Activated T-helper 2 cell treated with anti-CD3 and anti-CD28 coated beads, Interferon-gamma antibody, Interleukin-2, Interleukin-4, amounts not matched to agents 10 μg/mL and 5 μg/mL and 100 μg/mL, durations not matched to agents 14 hours and 24 hours and 36 hours (primary cell): ENCODE results near the gene SNX14. TPM values are rescaled to one million over a fixed set of nuclear protein-coding genes. Genes with fewer than 3 reads are reported as not detected.
"Not testable (repeated sequence)": the region's sequence is repeated elsewhere in the genome, so short reads cannot be mapped to it uniquely, and the experiment has no call there.

Experiments used
- DNase-seq: peaks from one replicate; pipeline ENCODE4 v3.0.0; 2021; ENCODE audit warnings: low spot score
- H3K27ac Mint-ChIP-seq: one replicate; pipeline ENCODE4 v1.8.0; 2021; ENCODE audit warnings: mixed read lengths
- H3K27me3 Mint-ChIP-seq: one replicate; pipeline ENCODE4 v1.8.0; 2021; ENCODE audit warnings: low read depth, mixed read lengths
- H3K36me3 Mint-ChIP-seq: one replicate; pipeline ENCODE4 v1.8.0; 2021; ENCODE audit warnings: low read depth, mixed read lengths
- H3K4me1 Mint-ChIP-seq: one replicate; pipeline ENCODE4 v1.8.0; 2021; ENCODE audit warnings: low read depth, mixed read lengths
- H3K4me3 Mint-ChIP-seq: one replicate; pipeline ENCODE4 v1.8.0; 2021; ENCODE audit warnings: low read depth, mild to moderate bottlenecking, moderate library complexity, mixed read lengths
- H3K9me3 Mint-ChIP-seq: one replicate; pipeline ENCODE4 v1.8.0; 2021; ENCODE audit warnings: mixed read lengths
- intact Hi-C: fragments of 100-400 bp; cut with micrococcal nuclease; formaldehyde crosslinking; loops from one replicate; pipeline ENCODE4 v1.15.1; 2023
- total RNA-seq: library from RNA; stranded (reverse); gene quantifications from 2 replicates; pipeline ENCODE4 v1.2.3, GENCODE V29; 2022

SNX14 gene
- total RNA-seq, 1 donor from 2014 or later: 57.5 TPM

GRCh38 chr6:85612690-85613474, 19.2 kb upstream of the SNX14 start:
- Mint-ChIP-seq H3K36me3 (peaks cover 81% of the 10 kb centered on the region), H3K27me3 (no peaks in the 10 kb centered on the region), H3K4me1 (peaks cover 10% of the 10 kb centered on the region), H3K27ac (no peak overlapping the region), H3K4me3 (no peak overlapping the region), H3K9me3 (no peaks in the 10 kb centered on the region)
- intact Hi-C loops: no loop called here
- DNase-seq: no peak

- Mint-ChIP-seq H3K27me3 (no peaks in the 10 kb centered on the region), H3K9me3 (no peaks in the 10 kb centered on the region), H3K27ac (no peak overlapping the region), H3K4me3 (no peak overlapping the region), H3K36me3 (peaks cover 73% of the 10 kb centered on the region), H3K4me1 (peaks cover 10% of the 10 kb centered on the region)
- DNase-seq: no peak
- intact Hi-C loops: loop anchor here (2.0 kb wide), 1 partner anchor 16 kb away; no protein-coding TSS in a partner anchor
These were observed 16.7 kb upstream of the SNX14 start for GRCh38 chr6:85610182-85610895.

GRCh38 chr6:85602100-85602499, 8.4 kb upstream of the SNX14 start:
- H3K27me3 Mint-ChIP-seq: no peaks in the 10 kb centered on the region
- DNase-seq: no peak
- peaks cover 21% of the 10 kb centered on the region for H3K36me3 Mint-ChIP-seq
- H3K4me1 Mint-ChIP-seq: peaks cover 2% of the 10 kb centered on the region
- H3K4me3 Mint-ChIP-seq: no peak overlapping the region
- no peak overlapping the region for H3K27ac Mint-ChIP-seq
- no peaks in the 10 kb centered on the region for H3K9me3 Mint-ChIP-seq
- intact Hi-C loops: no loop called here

- intact Hi-C loops: no loop called here
These were observed 7.2 kb upstream of the SNX14 start for GRCh38 chr6:85600713-85601313.

GRCh38 chr6:85594197-85594930, 706 bp upstream of the SNX14 start:
- H3K4me3 Mint-ChIP-seq: peak overlapping the region; percentile 92
- H3K4me1 Mint-ChIP-seq: peaks cover 17% of the 10 kb centered on the region
- no peak for DNase-seq
- peak overlapping the region; percentile 89 for H3K27ac Mint-ChIP-seq
- H3K36me3 Mint-ChIP-seq: peaks cover 34% of the 10 kb centered on the region
- intact Hi-C loops: loop anchor here (1.0 to 5.0 kb wide), 4 partner anchors 16 to 142 kb away; partner anchors contain the start of gene NT5E
- peaks cover 7% of the 10 kb centered on the region for H3K9me3 Mint-ChIP-seq
- H3K27me3 Mint-ChIP-seq: no peaks in the 10 kb centered on the region

More at GRCh38 chr6:85600713-85601313, 7.2 kb upstream of the SNX14 start:
- H3K27ac Mint-ChIP-seq: no peak overlapping the region
- H3K9me3 Mint-ChIP-seq: no peaks in the 10 kb centered on the region
- no peak overlapping the region for H3K4me3 Mint-ChIP-seq
- DNase-seq: no peak
- H3K36me3 Mint-ChIP-seq: peaks cover 15% of the 10 kb centered on the region
- no peaks in the 10 kb centered on the region for H3K27me3 Mint-ChIP-seq
- peaks cover 2% of the 10 kb centered on the region for H3K4me1 Mint-ChIP-seq

- intact Hi-C loops: loop anchor here (5.0 kb wide), 1 partner anchor 140 kb away; the partner anchor contains the start of gene NT5E
- peaks cover 17% of the 10 kb centered on the region for H3K4me1 Mint-ChIP-seq
- peak overlapping the region; percentile 92 for H3K4me3 Mint-ChIP-seq
- H3K27me3 Mint-ChIP-seq: no peaks in the 10 kb centered on the region
- no peak for DNase-seq
- peaks cover 45% of the 10 kb centered on the region for H3K36me3 Mint-ChIP-seq
- H3K27ac Mint-ChIP-seq: peak overlapping the region; percentile 73
- H3K9me3 Mint-ChIP-seq: peaks cover 9% of the 10 kb centered on the region
These were observed 1.6 kb downstream of the SNX14 start for GRCh38 chr6:85592033-85592432.

GRCh38 chr6:85591207-85591606, 2.5 kb downstream of the SNX14 start:
- peaks cover 52% of the 10 kb centered on the region for H3K36me3 Mint-ChIP-seq
- H3K27me3 Mint-ChIP-seq: no peaks in the 10 kb centered on the region
- H3K4me1 Mint-ChIP-seq: peaks cover 17% of the 10 kb centered on the region
- DNase-seq: no peak
- no peak overlapping the region for H3K27ac Mint-ChIP-seq
- intact Hi-C loops: loop anchor here (5.0 kb wide), 1 partner anchor 139 kb away; the partner anchor contains the start of gene NT5E
- H3K9me3 Mint-ChIP-seq: peaks cover 9% of the 10 kb centered on the region
- no peak overlapping the region for H3K4me3 Mint-ChIP-seq

- H3K36me3 Mint-ChIP-seq: peaks cover 86% of the 10 kb centered on the region
These were observed 7.9 kb downstream of the SNX14 start for GRCh38 chr6:85585741-85586140.

GRCh38 chr6:85582832-85583231, 10.8 kb downstream of the SNX14 start:
- peaks cover 73% of the 10 kb centered on the region for H3K36me3 Mint-ChIP-seq
- intact Hi-C loops, H3K4me3 Mint-ChIP-seq, H3K27me3 Mint-ChIP-seq, H3K27ac Mint-ChIP-seq, DNase-seq: not testable (repeated sequence)
- peaks cover 14% of the 10 kb centered on the region for H3K4me1 Mint-ChIP-seq
- H3K9me3 Mint-ChIP-seq: peaks cover 51% of the 10 kb centered on the region

More at GRCh38 chr6:85585741-85586140, 7.9 kb downstream of the SNX14 start:
- no peak for DNase-seq
- H3K27me3 Mint-ChIP-seq: no peaks in the 10 kb centered on the region
- peaks cover 60% of the 10 kb centered on the region for H3K9me3 Mint-ChIP-seq
- intact Hi-C loops: no loop called here
- H3K4me3 Mint-ChIP-seq: no peak overlapping the region
- H3K27ac Mint-ChIP-seq: no peak overlapping the region
- H3K4me1 Mint-ChIP-seq: peaks cover 14% of the 10 kb centered on the region

- H3K4me1 Mint-ChIP-seq: peaks cover 14% of the 10 kb centered on the region
- DNase-seq: no peak
- no peak overlapping the region for H3K4me3 Mint-ChIP-seq
- H3K9me3 Mint-ChIP-seq: peaks cover 51% of the 10 kb centered on the region
- H3K27me3 Mint-ChIP-seq: no peaks in the 10 kb centered on the region
- H3K36me3 Mint-ChIP-seq: peaks cover 66% of the 10 kb centered on the region
- no peak overlapping the region for H3K27ac Mint-ChIP-seq
- intact Hi-C loops: no loop called here
These were observed 12.1 kb downstream of the SNX14 start for GRCh38 chr6:85581572-85581971.

GRCh38 chr6:85580878-85581267, 12.8 kb downstream of the SNX14 start:
- Mint-ChIP-seq H3K4me1 (peaks cover 13% of the 10 kb centered on the region), H3K27ac (no peak overlapping the region), H3K9me3 (peaks cover 49% of the 10 kb centered on the region), H3K36me3 (peaks cover 61% of the 10 kb centered on the region), H3K4me3 (no peak overlapping the region), H3K27me3 (no peaks in the 10 kb centered on the region)
- DNase-seq: no peak
- intact Hi-C loops: no loop called here

GRCh38 chr6:85580118-85580877, 13.4 kb downstream of the SNX14 start:
- Mint-ChIP-seq H3K9me3 (peaks cover 44% of the 10 kb centered on the region), H3K4me1 (peaks cover 15% of the 10 kb centered on the region), H3K27me3 (no peaks in the 10 kb centered on the region), H3K27ac (no peak overlapping the region), H3K36me3 (peaks cover 55% of the 10 kb centered on the region), H3K4me3 (no peak overlapping the region)
- no peak for DNase-seq
- intact Hi-C loops: no loop called here
